Neural progenitor cell (in vitro differentiated cells): ENCODE results near the gene ZNF823. TPM values are rescaled to one million over a fixed set of nuclear protein-coding genes. Genes with fewer than 3 reads are reported as not detected.
"Not testable (repeated sequence)": the region's sequence is repeated elsewhere in the genome, so short reads cannot be mapped to it uniquely, and the experiment has no call there.

ENCODE experiments used
- DNase-seq: peaks from one replicate; pipeline ENCODE4 v3.0.0-alpha.2; 2016; ENCODE audit warnings: low spot score
- H2AFZ ChIP-seq: fragments of 200-600 bp; sonication (generic); replicated peaks from 2 replicates; pipeline ENCODE4 v1.6.1; 2016; ENCODE audit warnings: antibody characterized with exemption
- H3F3A ChIP-seq: fragments of 200-600 bp; sonication (generic); 2 replicates; pipeline ENCODE4 v1.6.1; 2016; ENCODE audit warnings: antibody characterized with exemption, low read depth
- H3K27ac ChIP-seq: fragments of 200-600 bp; sonication (generic); 2 replicates; pipeline ENCODE4 v1.5.1; 2016; ENCODE audit warnings: mild to moderate bottlenecking
- H3K27me3 ChIP-seq: fragments of 200-600 bp; sonication (generic); 2 replicates; pipeline ENCODE4 v1.6.1; 2016; ENCODE audit warnings: mild to moderate bottlenecking, moderate library complexity
- H3K36me3 ChIP-seq: fragments of 200-600 bp; sonication (generic); 2 replicates; pipeline ENCODE4 v1.5.1; 2016
- H3K4me1 ChIP-seq: fragments of 200-600 bp; sonication (generic); 2 replicates; pipeline ENCODE4 v1.6.1; 2016; ENCODE audit warnings: mixed run types
- H3K4me2 ChIP-seq: fragments of 200-600 bp; sonication (generic); 2 replicates; pipeline ENCODE4 v1.6.1; 2016
- H3K4me3 ChIP-seq: fragments of 200-600 bp; sonication (generic); 2 replicates; pipeline ENCODE4 v1.5.1; 2016
- H3K79me2 ChIP-seq: fragments of 200-600 bp; sonication (generic); 2 replicates; pipeline ENCODE4 v1.6.1; 2016; ENCODE audit warnings: low read depth
- H3K9ac ChIP-seq: fragments of 200-600 bp; sonication (generic); 2 replicates; pipeline ENCODE4 v1.6.1; 2016
- H3K9me3 ChIP-seq: fragments of 200-600 bp; sonication (generic); 2 replicates; pipeline ENCODE4 v1.5.1; 2016; ENCODE audit warnings: low read depth
- H4K20me1 ChIP-seq: fragments of 200-600 bp; sonication (generic); 2 replicates; pipeline ENCODE4 v1.6.1; 2016; ENCODE audit warnings: low read depth
- H3K27ac Mint-ChIP-seq: 3 replicates; pipeline ENCODE4 v1.8.0; 2021; ENCODE audit warnings: mixed read lengths
- H3K27me3 Mint-ChIP-seq: 2 replicates; pipeline ENCODE4 v1.8.0; 2022; ENCODE audit warnings: low read depth, mild to moderate bottlenecking, inconsistent platforms, moderate library complexity, mixed read lengths; ENCODE audit not compliant: insufficient read depth
- H3K36me3 Mint-ChIP-seq: 3 replicates; pipeline ENCODE4 v1.8.0; 2021; ENCODE audit warnings: mixed read lengths
- H3K4me1 Mint-ChIP-seq: 3 replicates; pipeline ENCODE4 v1.8.0; 2021; ENCODE audit warnings: mixed read lengths
- H3K4me3 Mint-ChIP-seq: 3 replicates; pipeline ENCODE4 v1.8.0; 2021; ENCODE audit warnings: mild to moderate bottlenecking, moderate library complexity, mixed read lengths
- H3K9me3 Mint-ChIP-seq: 3 replicates; pipeline ENCODE4 v1.8.0; 2020; ENCODE audit warnings: mixed read lengths
- CTCF ChIP-seq: fragments of 200-600 bp; sonication (generic); IDR thresholded peaks from 2 replicates; pipeline ENCODE4 v1.5.1; 2017; ENCODE audit warnings: antibody characterized with exemption, mild to moderate bottlenecking
- EZH2 ChIP-seq: fragments of 200-600 bp; sonication (generic); IDR thresholded peaks from 2 replicates; pipeline ENCODE4 v1.6.1; 2017; ENCODE audit warnings: antibody characterized with exemption, mild to moderate bottlenecking, moderate library complexity
- EZH2phosphoT487 ChIP-seq: fragments of 200-600 bp; sonication (generic); IDR thresholded peaks from 2 replicates; pipeline ENCODE4 v1.6.1; 2017; ENCODE audit warnings: antibody characterized with exemption
- total RNA-seq: library from RNA; depleted of rRNA; stranded (reverse); fragments of >200 nt; gene quantifications from 2 replicates; pipeline ENCODE4 v1.2.3, GENCODE V29; 2015; ENCODE audit warnings: low replicate concordance

The ZNF823 gene
- total RNA-seq, 1 donor from 2014 or later = 12.3 TPM

- not testable (repeated sequence) for H3K27ac ChIP-seq, H3F3A ChIP-seq, DNase-seq, H4K20me1 ChIP-seq, H3K27me3 Mint-ChIP-seq, H3K4me2 ChIP-seq, H3K4me3 Mint-ChIP-seq, H3K9me3 ChIP-seq, H3K9ac ChIP-seq, H3K4me1 ChIP-seq, H3K4me1 Mint-ChIP-seq, H3K27ac Mint-ChIP-seq, H3K79me2 ChIP-seq, H2AFZ ChIP-seq, H3K36me3 ChIP-seq, H3K4me3 ChIP-seq
- H3K9me3 Mint-ChIP-seq = peaks cover 66% of the 10 kb centered on the region
- peaks cover 26% of the 10 kb centered on the region for H3K36me3 Mint-ChIP-seq
- TF ChIP-seq CTCF = peak; percentile 33
- peaks cover 21% of the 10 kb centered on the region for H3K27me3 ChIP-seq
Observed at GRCh38 chr19:11771520-11771919, 32.8 kb upstream of the ZNF823 start.

GRCh38 chr19:11769995-11770394 is 31.2 kb upstream of the ZNF823 start:
- Histone ChIP-seq H3K4me2 (no peak overlapping the region), H3K4me1 (no peaks in the 10 kb centered on the region), H3K79me2 (no peaks in the 10 kb centered on the region), H2AFZ (no peak overlapping the region), H3F3A (no peaks in the 10 kb centered on the region), H3K9ac (no peak overlapping the region), H4K20me1 (no peaks in the 10 kb centered on the region), H3K9me3 (peaks cover 3% of the 10 kb centered on the region), H3K27me3 (peaks cover 31% of the 10 kb centered on the region), H3K27ac (no peak overlapping the region), H3K4me3 (no peak overlapping the region), H3K36me3 (no peaks in the 10 kb centered on the region)
- TF ChIP-seq EZH2phosphoT487 (no peak), CTCF (no peak), EZH2 (no peak)
- no peak for DNase-seq
- H3K27me3 Mint-ChIP-seq = no peaks in the 10 kb centered on the region
- H3K4me3 Mint-ChIP-seq = no peak overlapping the region
- peaks cover 19% of the 10 kb centered on the region for H3K36me3 Mint-ChIP-seq
- peaks cover 56% of the 10 kb centered on the region for H3K9me3 Mint-ChIP-seq
- H3K27ac Mint-ChIP-seq = no peak overlapping the region
- H3K4me1 Mint-ChIP-seq = peaks cover 10% of the 10 kb centered on the region

GRCh38 chr19:11767633-11768133 is 28.9 kb upstream of the ZNF823 start:
- peak overlapping the region; percentile 72 for H3K27ac Mint-ChIP-seq
- no peaks in the 10 kb centered on the region for H3F3A ChIP-seq
- H2AFZ ChIP-seq = peak overlapping the region; percentile 95

More at GRCh38 chr19:11767633-11768133, 28.9 kb upstream of the ZNF823 start:
- Histone ChIP-seq H3K79me2 (no peaks in the 10 kb centered on the region), H3K27ac (no peak overlapping the region), H3K4me3 (peak overlapping the region; percentile 69), H3K27me3 (peaks cover 52% of the 10 kb centered on the region), H3K4me1 (no peaks in the 10 kb centered on the region), H3K4me2 (peak overlapping the region; percentile 72), H3K9me3 (peaks cover 3% of the 10 kb centered on the region), H3K36me3 (no peaks in the 10 kb centered on the region), H3K9ac (peak overlapping the region; percentile 16), H4K20me1 (no peaks in the 10 kb centered on the region)
- Mint-ChIP-seq H3K36me3 (peaks cover 15% of the 10 kb centered on the region), H3K27me3 (no peaks in the 10 kb centered on the region), H3K9me3 (peaks cover 35% of the 10 kb centered on the region), H3K4me3 (peak overlapping the region; percentile 98), H3K4me1 (peaks cover 10% of the 10 kb centered on the region)
- TF ChIP-seq EZH2phosphoT487 (no peak), CTCF (no peak), EZH2 (no peak)
- peak; percentile 43 for DNase-seq
